DND-41 (cell line): ENCODE measurements around the gene TJP2.

Source experiments
- ATAC-seq: fragments of 200-7000 bp; cut with Tn5 transposase; 3 replicates; pipeline ENCODE4 v1.9.1; 2021; ENCODE audit warnings: low read depth; ENCODE audit not compliant: insufficient read depth
- DNase-seq: peaks from one replicate; pipeline ENCODE4 v3.0.0-alpha.2; 2020
- H2AFZ ChIP-seq: 2 replicates; pipeline ENCODE4 v1.6.0; 2012; ENCODE audit warnings: low read depth, low read length
- H3K27ac ChIP-seq: 2 replicates; pipeline ENCODE4 v1.5.1; 2012; ENCODE audit warnings: low read length, inconsistent platforms
- H3K27me3 ChIP-seq: fragments of 200-600 bp; sonication (generic); 2 replicates; pipeline ENCODE4 v1.6.0; 2012; ENCODE audit warnings: low read length, mild to moderate bottlenecking, inconsistent platforms; ENCODE audit not compliant: insufficient read depth, poor library complexity
- H3K36me3 ChIP-seq: 2 replicates; pipeline ENCODE4 v1.5.1; 2012; ENCODE audit warnings: low read length, inconsistent platforms; ENCODE audit not compliant: insufficient read depth
- H3K4me1 ChIP-seq: 2 replicates; pipeline ENCODE4 v1.5.1; 2012; ENCODE audit warnings: mild to moderate bottlenecking, low read length; ENCODE audit not compliant: insufficient read depth
- H3K4me2 ChIP-seq: 2 replicates; pipeline ENCODE4 v1.6.0; 2012; ENCODE audit warnings: mild to moderate bottlenecking, moderate library complexity, low read length, inconsistent platforms; ENCODE audit not compliant: insufficient read depth
- H3K4me3 ChIP-seq, 2 experiments: fragments of 200-600 bp in 1 of 2; shearing (Covaris generic) in 1 of 2; 2 replicates each; pipeline ENCODE4 v1.5.1; 2012 to 2016; ENCODE audit warnings: inconsistent platforms in 2 of 2, low read length in 2 of 2, mild to moderate bottlenecking in 2 of 2, low read depth in 1 of 2, moderate library complexity in 1 of 2
- H3K79me2 ChIP-seq: 2 replicates; pipeline ENCODE4 v1.6.0; 2012; ENCODE audit warnings: low read length, inconsistent platforms; ENCODE audit not compliant: insufficient read depth
- H3K9ac ChIP-seq: 2 replicates; pipeline ENCODE4 v1.6.0; 2012; ENCODE audit warnings: low read depth, mild to moderate bottlenecking, inconsistent platforms, low read length, moderate library complexity
- H3K9me3 ChIP-seq: 2 replicates; pipeline ENCODE4 v1.5.1; 2012; ENCODE audit warnings: low read length, moderate library complexity, mild to moderate bottlenecking, inconsistent platforms; ENCODE audit not compliant: insufficient read depth, severe bottlenecking
- H4K20me1 ChIP-seq: 2 replicates; pipeline ENCODE4 v1.6.0; 2012; ENCODE audit warnings: low read length; ENCODE audit not compliant: insufficient read depth
- EZH2 ChIP-seq: IDR thresholded peaks from 3 replicates; pipeline ENCODE4 v1.6.1; 2012; ENCODE audit warnings: borderline replicate concordance, low read depth, mild to moderate bottlenecking, moderate library complexity, low read length, inconsistent platforms; ENCODE audit not compliant: severe bottlenecking
- TF ChIP-seq, protein P1 (sequence below): IDR thresholded peaks from 2 replicates; pipeline ENCODE4 v1.5.1; 2012; ENCODE audit warnings: borderline replicate concordance, low read length, moderate library complexity, mild to moderate bottlenecking; ENCODE audit not compliant: poor library complexity, severe bottlenecking; ENCODE audit errors: extremely low read depth

Gene TJP2

GRCh38 chr9:69323861-69324260, 149.8 kb downstream of the TJP2 start:
- TF ChIP-seq, protein P1, sequence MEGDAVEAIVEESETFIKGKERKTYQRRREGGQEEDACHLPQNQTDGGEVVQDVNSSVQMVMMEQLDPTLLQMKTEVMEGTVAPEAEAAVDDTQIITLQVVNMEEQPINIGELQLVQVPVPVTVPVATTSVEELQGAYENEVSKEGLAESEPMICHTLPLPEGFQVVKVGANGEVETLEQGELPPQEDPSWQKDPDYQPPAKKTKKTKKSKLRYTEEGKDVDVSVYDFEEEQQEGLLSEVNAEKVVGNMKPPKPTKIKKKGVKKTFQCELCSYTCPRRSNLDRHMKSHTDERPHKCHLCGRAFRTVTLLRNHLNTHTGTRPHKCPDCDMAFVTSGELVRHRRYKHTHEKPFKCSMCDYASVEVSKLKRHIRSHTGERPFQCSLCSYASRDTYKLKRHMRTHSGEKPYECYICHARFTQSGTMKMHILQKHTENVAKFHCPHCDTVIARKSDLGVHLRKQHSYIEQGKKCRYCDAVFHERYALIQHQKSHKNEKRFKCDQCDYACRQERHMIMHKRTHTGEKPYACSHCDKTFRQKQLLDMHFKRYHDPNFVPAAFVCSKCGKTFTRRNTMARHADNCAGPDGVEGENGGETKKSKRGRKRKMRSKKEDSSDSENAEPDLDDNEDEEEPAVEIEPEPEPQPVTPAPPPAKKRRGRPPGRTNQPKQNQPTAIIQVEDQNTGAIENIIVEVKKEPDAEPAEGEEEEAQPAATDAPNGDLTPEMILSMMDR, result no peak
- TF ChIP-seq EZH2, result no peak
- Histone ChIP-seq H3K4me2 (no peak overlapping the region), H3K27ac (no peak overlapping the region), H3K36me3 (no peaks in the 10 kb centered on the region), H3K4me3 (no peak overlapping the region), H4K20me1 (no peaks in the 10 kb centered on the region), H2AFZ (no peak overlapping the region), H3K4me1 (no peaks in the 10 kb centered on the region), H3K9me3 (no peaks in the 10 kb centered on the region), H3K27me3 (no peaks in the 10 kb centered on the region), H3K9ac (no peak overlapping the region), H3K79me2 (no peaks in the 10 kb centered on the region)
- ATAC-seq (no peak), DNase-seq (no peak)
